Measurements from ENCODE around the gene NSD2.
"Not testable (repeated sequence)": the region's sequence is repeated elsewhere in the genome, so short reads cannot be mapped to it uniquely, and the experiment has no call there.

Gene NSD2

GRCh38 chr4:2008921-2009650 lies 137.9 kb downstream of the NSD2 start, which contains the start of gene NELFA:
TSS of gene NELFA (minus strand) at chr4:2008974. CDS start at chr4:2008959, 15 bp downstream.
- DNase-seq = peak; percentile 94

GRCh38 chr4:2009651-2010233 lies 138.5 kb downstream of the NSD2 start:
- peak; percentile 48 for DNase-seq

GRCh38 chr4:2011583-2011982 lies 140.4 kb downstream of the NSD2 start:
- DNase-seq = no peak

GRCh38 chr4:2015008-2015407 lies 143.8 kb downstream of the NSD2 start:
- DNase-seq = no peak

- DNase-seq = not testable (repeated sequence)
These were observed 150.3 kb downstream of the NSD2 start for GRCh38 chr4:2021358-2022018.

GRCh38 chr4:2024683-2025082 lies 153.5 kb downstream of the NSD2 start:
- DNase-seq = no peak

GRCh38 chr4:2025817-2026216 lies 154.6 kb downstream of the NSD2 start:
- DNase-seq = no peak

GRCh38 chr4:2027120-2027519 lies 155.9 kb downstream of the NSD2 start:
- DNase-seq = not testable (repeated sequence)

- not testable (repeated sequence) for DNase-seq
These were observed 160.0 kb downstream of the NSD2 start for GRCh38 chr4:2031161-2031560.
